Thyroid gland (tissue), 4 donors: ENCODE measurements around the gene SLC25A39.

Experiments
- CTCF ChIP-seq, 6 experiments: fragments of 200-600 bp in 3 of 6; fragments of 450-650 bp in 3 of 6; sonication (generic) in 3 of 6; IDR thresholded peaks; one replicate each; pipeline ENCODE4 v1.5.1; 2016 to 2019; ENCODE audit warnings: antibody characterized with exemption in 6 of 6, mild to moderate bottlenecking in 2 of 6, inconsistent platforms in 1 of 6, moderate library complexity in 1 of 6
- POLR2A ChIP-seq, 2 donors: fragments of 450-650 bp; IDR thresholded peaks; one replicate each; pipeline ENCODE4 v1.6.1; 2017; ENCODE audit warnings: antibody characterized with exemption in 2 of 2, mild to moderate bottlenecking in 2 of 2, moderate library complexity in 1 of 2

GRCh38 chr17:44327715-44328449 is 3.3 kb upstream of the SLC25A39 start:
- no peak for TF ChIP-seq POLR2A (IDR thresholded peaks at IDR 0.05)
- no peak for TF ChIP-seq CTCF (IDR thresholded peaks at IDR 0.05)
